ENCODE data around the gene ERLEC1. TPM values are rescaled to one million over a fixed set of nuclear protein-coding genes. Genes with fewer than 3 reads are reported as not detected.

Gene ERLEC1
- total RNA-seq, 1 donor from 2014 or later, result 20.9 TPM

DNA sequence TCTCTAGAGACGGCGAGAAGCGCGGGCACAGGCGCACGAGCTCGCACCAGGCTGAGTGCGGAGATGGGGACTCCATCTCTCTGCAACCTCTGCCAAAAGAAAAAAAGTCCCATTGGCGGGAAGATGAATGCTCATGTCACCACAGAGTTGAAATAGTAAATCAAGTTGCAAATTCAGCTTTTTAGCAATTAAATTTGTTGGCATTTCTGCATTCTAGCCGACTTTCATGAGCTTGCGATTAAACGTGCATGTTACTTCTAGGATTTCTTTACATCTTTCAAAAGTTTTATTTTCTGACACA is 18.7 kb upstream of the ERLEC1 start:
- Mint-ChIP-seq H3K27me3 (ENCODE audit: unreplicated experiment) (peaks cover 2% of the 10 kb centered on the region), H3K4me3 (ENCODE audit: unreplicated experiment) (peak overlapping the region; percentile 96), H3K9me3 (ENCODE audit: unreplicated experiment) (peaks cover 2% of the 10 kb centered on the region), H3K4me1 (ENCODE audit: low read depth, unreplicated experiment) (peaks cover 1% of the 10 kb centered on the region), H3K27ac (ENCODE audit: unreplicated experiment) (peak overlapping the region; percentile 91), H3K36me3 (ENCODE audit: unreplicated experiment) (no peaks in the 10 kb centered on the region)
- TF ChIP-seq, protein P1, sequence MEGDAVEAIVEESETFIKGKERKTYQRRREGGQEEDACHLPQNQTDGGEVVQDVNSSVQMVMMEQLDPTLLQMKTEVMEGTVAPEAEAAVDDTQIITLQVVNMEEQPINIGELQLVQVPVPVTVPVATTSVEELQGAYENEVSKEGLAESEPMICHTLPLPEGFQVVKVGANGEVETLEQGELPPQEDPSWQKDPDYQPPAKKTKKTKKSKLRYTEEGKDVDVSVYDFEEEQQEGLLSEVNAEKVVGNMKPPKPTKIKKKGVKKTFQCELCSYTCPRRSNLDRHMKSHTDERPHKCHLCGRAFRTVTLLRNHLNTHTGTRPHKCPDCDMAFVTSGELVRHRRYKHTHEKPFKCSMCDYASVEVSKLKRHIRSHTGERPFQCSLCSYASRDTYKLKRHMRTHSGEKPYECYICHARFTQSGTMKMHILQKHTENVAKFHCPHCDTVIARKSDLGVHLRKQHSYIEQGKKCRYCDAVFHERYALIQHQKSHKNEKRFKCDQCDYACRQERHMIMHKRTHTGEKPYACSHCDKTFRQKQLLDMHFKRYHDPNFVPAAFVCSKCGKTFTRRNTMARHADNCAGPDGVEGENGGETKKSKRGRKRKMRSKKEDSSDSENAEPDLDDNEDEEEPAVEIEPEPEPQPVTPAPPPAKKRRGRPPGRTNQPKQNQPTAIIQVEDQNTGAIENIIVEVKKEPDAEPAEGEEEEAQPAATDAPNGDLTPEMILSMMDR (IDR thresholded peaks at IDR 0.05; ENCODE audit: partially characterized antibody, unreplicated experiment), result no peak
- DNase-seq, result peak; percentile 61

DNA sequence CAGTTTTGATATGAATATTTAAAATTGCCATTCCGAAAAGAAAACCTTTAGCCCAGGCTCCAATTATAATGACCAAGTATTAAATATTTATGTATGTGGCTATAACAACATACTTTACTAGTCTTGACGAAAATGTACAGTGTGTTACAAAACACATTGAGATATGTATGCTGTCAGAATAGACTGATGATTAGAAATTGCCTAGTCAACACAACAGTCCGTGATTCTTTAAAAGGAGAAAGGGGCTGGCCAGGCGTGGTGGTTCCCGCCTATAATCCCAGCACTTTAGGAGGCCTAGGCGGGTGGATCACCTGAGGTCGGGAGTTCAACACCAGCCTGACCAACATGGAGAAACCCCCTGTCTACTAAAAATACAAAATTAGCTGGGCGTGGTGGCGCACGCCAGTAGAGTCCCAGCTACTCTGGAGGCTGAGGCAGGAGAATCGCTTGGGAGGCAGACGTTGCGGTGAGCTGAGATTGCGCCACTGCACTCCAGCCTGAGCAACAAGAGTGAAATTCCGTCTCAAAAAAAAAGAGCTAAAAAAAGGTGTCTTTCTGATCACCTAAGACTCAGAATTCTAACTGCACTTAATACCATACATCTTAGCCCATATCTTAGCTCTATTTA is 17.4 kb upstream of the ERLEC1 start:
- no peaks in the 10 kb centered on the region for H3K36me3 Mint-ChIP-seq (ENCODE audit: unreplicated experiment)
- TF ChIP-seq, protein P1 (IDR thresholded peaks at IDR 0.05; ENCODE audit: partially characterized antibody, unreplicated experiment), result no peak
- H3K27ac Mint-ChIP-seq (ENCODE audit: unreplicated experiment), result no peak overlapping the region
- H3K4me3 Mint-ChIP-seq (ENCODE audit: unreplicated experiment), result no peak overlapping the region
- peaks cover 1% of the 10 kb centered on the region for H3K4me1 Mint-ChIP-seq (ENCODE audit: low read depth, unreplicated experiment)
- no peak for DNase-seq
- H3K27me3 Mint-ChIP-seq (ENCODE audit: unreplicated experiment), result peaks cover 2% of the 10 kb centered on the region
- peaks cover 2% of the 10 kb centered on the region for H3K9me3 Mint-ChIP-seq (ENCODE audit: unreplicated experiment)

DNA sequence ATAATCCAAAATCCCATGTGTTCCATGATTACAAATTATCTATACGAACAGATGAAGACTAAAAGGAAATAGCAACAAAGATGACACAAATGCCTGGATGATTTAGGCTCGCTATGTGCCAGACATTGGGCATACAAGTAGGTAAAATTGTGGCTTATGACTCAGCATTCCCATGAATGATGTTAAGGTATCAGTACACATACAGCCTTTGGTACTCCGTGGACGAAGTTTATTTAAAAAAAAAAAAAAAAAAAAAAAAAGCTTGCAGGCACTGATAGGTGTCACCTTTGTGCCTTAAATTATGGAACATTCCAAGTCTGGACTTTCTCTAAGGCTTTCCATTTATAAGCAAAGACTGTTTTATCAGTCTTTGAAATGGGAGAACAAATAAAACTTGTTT is 16.6 kb upstream of the ERLEC1 start:
- H3K4me3 Mint-ChIP-seq (ENCODE audit: unreplicated experiment), result no peak overlapping the region
- H3K4me1 Mint-ChIP-seq (ENCODE audit: low read depth, unreplicated experiment), result peaks cover 1% of the 10 kb centered on the region
- no peaks in the 10 kb centered on the region for H3K36me3 Mint-ChIP-seq (ENCODE audit: unreplicated experiment)
- no peak overlapping the region for H3K27ac Mint-ChIP-seq (ENCODE audit: unreplicated experiment)
- H3K9me3 Mint-ChIP-seq (ENCODE audit: unreplicated experiment), result peaks cover 2% of the 10 kb centered on the region
- H3K27me3 Mint-ChIP-seq (ENCODE audit: unreplicated experiment), result peaks cover 2% of the 10 kb centered on the region
- TF ChIP-seq, protein P1 (IDR thresholded peaks at IDR 0.05; ENCODE audit: partially characterized antibody, unreplicated experiment), result no peak
- DNase-seq, result no peak

DNA sequence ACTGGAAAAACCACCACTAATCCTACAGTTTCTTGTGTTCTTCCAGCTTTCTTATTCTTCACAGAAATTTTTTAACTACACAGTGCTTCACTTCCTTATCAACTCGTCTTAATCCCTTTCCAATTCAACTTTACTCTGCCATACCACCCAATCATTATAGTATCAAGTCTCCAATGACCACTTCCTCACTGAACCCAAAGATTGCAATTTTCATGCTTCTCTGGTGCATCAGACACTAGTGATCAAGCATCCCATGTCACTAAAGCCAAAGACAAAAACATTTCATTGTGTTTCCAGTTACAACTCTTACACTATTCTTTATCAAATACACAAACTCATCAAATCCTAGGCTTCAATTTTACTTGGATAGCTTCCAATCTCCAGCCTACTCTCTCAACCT is 9.7 kb upstream of the ERLEC1 start:
- no peak for DNase-seq
- Mint-ChIP-seq H3K36me3 (ENCODE audit: unreplicated experiment) (no peaks in the 10 kb centered on the region), H3K4me1 (ENCODE audit: low read depth, unreplicated experiment) (no peaks in the 10 kb centered on the region), H3K27me3 (ENCODE audit: unreplicated experiment) (no peaks in the 10 kb centered on the region), H3K9me3 (ENCODE audit: unreplicated experiment) (no peaks in the 10 kb centered on the region), H3K27ac (ENCODE audit: unreplicated experiment) (no peak overlapping the region), H3K4me3 (ENCODE audit: unreplicated experiment) (no peak overlapping the region)
- TF ChIP-seq, protein P1 (IDR thresholded peaks at IDR 0.05; ENCODE audit: partially characterized antibody, unreplicated experiment), result no peak

DNA sequence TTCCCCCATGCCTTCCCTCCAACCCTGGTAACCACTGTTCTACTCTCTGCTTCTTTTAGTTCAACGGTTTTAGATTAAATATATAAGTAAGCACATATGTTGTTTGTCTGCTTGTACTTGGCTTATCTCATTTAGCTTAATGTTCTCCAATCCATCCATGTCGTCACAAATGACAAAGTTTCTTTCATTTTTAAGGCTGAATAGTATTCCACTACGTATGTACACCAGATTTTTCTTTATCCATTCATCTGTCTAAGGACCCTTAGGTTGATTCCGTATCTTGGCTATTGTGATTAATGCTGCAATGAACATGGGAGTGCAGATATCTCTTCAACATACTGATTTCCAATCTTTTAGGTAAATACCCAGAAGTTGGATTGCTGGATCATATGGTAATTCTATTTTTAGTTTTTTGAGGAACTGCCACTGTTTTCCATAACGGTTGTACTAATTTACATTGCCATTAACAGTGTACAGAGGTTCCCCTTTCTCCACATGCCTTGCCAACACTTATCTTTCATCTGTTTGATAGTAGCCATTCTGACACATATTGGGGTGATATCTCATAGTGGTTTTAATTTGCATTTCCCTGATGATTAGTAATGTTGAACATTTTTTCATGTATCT is 8.2 kb upstream of the ERLEC1 start:
- H3K27ac Mint-ChIP-seq (ENCODE audit: unreplicated experiment), result no peak overlapping the region
- DNase-seq, result no peak
- H3K36me3 Mint-ChIP-seq (ENCODE audit: unreplicated experiment), result no peaks in the 10 kb centered on the region
- H3K4me3 Mint-ChIP-seq (ENCODE audit: unreplicated experiment), result no peak overlapping the region
- TF ChIP-seq, protein P1 (IDR thresholded peaks at IDR 0.05; ENCODE audit: partially characterized antibody, unreplicated experiment), result no peak
- H3K9me3 Mint-ChIP-seq (ENCODE audit: unreplicated experiment), result no peaks in the 10 kb centered on the region
- no peaks in the 10 kb centered on the region for H3K4me1 Mint-ChIP-seq (ENCODE audit: low read depth, unreplicated experiment)
- H3K27me3 Mint-ChIP-seq (ENCODE audit: unreplicated experiment), result no peaks in the 10 kb centered on the region
